ENCODE results near the gene DIP2B.

DIP2B gene

GRCh38 chr12:50611021-50611744, 106.4 kb downstream of the DIP2B start:
- DNase-seq (ENCODE audit: low read depth in 2 of 2), result no peak

GRCh38 chr12:50612882-50613281, 108.1 kb downstream of the DIP2B start:
- no peak for DNase-seq (ENCODE audit: low read depth in 2 of 2)

- no peak for DNase-seq (ENCODE audit: low read depth in 2 of 2)
Measured at GRCh38 chr12:50613463-50613862, 108.7 kb downstream of the DIP2B start.

- no peak for DNase-seq (ENCODE audit: low read depth in 2 of 2)
Measured at GRCh38 chr12:50614167-50614759, 109.5 kb downstream of the DIP2B start.

- no peak for DNase-seq (ENCODE audit: low read depth in 2 of 2)
Measured at GRCh38 chr12:50615145-50615906, 110.5 kb downstream of the DIP2B start.

- DNase-seq (ENCODE audit: low read depth in 2 of 2), result no peak
Measured at GRCh38 chr12:50615907-50616296, 111.1 kb downstream of the DIP2B start.

- DNase-seq (ENCODE audit: low read depth in 2 of 2), result no peak
Measured at GRCh38 chr12:50617657-50618056, 112.9 kb downstream of the DIP2B start.

- DNase-seq (ENCODE audit: low read depth in 2 of 2), result no peak
Measured at GRCh38 chr12:50618864-50619609, 114.3 kb downstream of the DIP2B start.

- DNase-seq (ENCODE audit: low read depth in 2 of 2), result no peak
Measured at GRCh38 chr12:50619610-50619958, 114.8 kb downstream of the DIP2B start.

GRCh38 chr12:50620109-50620977, 115.6 kb downstream of the DIP2B start:
- peak in 1 of 2 donors; percentile 22 for DNase-seq (ENCODE audit: low read depth in 2 of 2)

GRCh38 chr12:50620978-50621360, 116.2 kb downstream of the DIP2B start:
- DNase-seq (ENCODE audit: low read depth in 2 of 2), result no peak

GRCh38 chr12:50621399-50622300, 116.9 kb downstream of the DIP2B start:
- no peak for DNase-seq (ENCODE audit: low read depth in 2 of 2)

GRCh38 chr12:50625029-50625925, 120.5 kb downstream of the DIP2B start:
- DNase-seq (ENCODE audit: low read depth in 2 of 2), result no peak

- no peak for DNase-seq (ENCODE audit: low read depth in 2 of 2)
Measured at GRCh38 chr12:50626026-50626425, 121.2 kb downstream of the DIP2B start.

GRCh38 chr12:50627491-50627890, 122.7 kb downstream of the DIP2B start:
- no peak for DNase-seq (ENCODE audit: low read depth in 2 of 2)

- no peak for DNase-seq (ENCODE audit: low read depth in 2 of 2)
Measured at GRCh38 chr12:50628394-50628793, 123.6 kb downstream of the DIP2B start.

GRCh38 chr12:50633955-50634354, 129.2 kb downstream of the DIP2B start:
- no peak for DNase-seq (ENCODE audit: low read depth in 2 of 2)

- no peak for DNase-seq (ENCODE audit: low read depth in 2 of 2)
Measured at GRCh38 chr12:50634379-50634778, 129.6 kb downstream of the DIP2B start.

- DNase-seq (ENCODE audit: low read depth in 2 of 2), result no peak
Measured at GRCh38 chr12:50635364-50635763, 130.6 kb downstream of the DIP2B start.
